Trophoblast cell (in vitro differentiated cells and primary cell): Measurements from ENCODE around the gene IQCF6.
"Not testable (repeated sequence)": the region's sequence is repeated elsewhere in the genome, so short reads cannot be mapped to it uniquely, and the experiment has no call there.

ENCODE experiments used
- DNase-seq, 2 donors: peaks; one replicate each; pipeline ENCODE4 v3.0.0-alpha.2; 2016
- H2AFZ ChIP-seq: 2 replicates; pipeline ENCODE4 v1.6.1; 2013; ENCODE audit warnings: low read length, moderate library complexity, mild to moderate bottlenecking; ENCODE audit not compliant: insufficient read depth, poor library complexity
- H2AK5ac ChIP-seq: 2 replicates; pipeline ENCODE4 v1.6.1; 2013; ENCODE audit warnings: mild to moderate bottlenecking, low read length
- H2BK120ac ChIP-seq: 2 replicates; pipeline ENCODE4 v1.6.1; 2013; ENCODE audit warnings: low read length, mild to moderate bottlenecking, moderate library complexity; ENCODE audit not compliant: insufficient read depth, poor library complexity
- H2BK12ac ChIP-seq: 2 replicates; pipeline ENCODE4 v1.6.1; 2013; ENCODE audit warnings: mild to moderate bottlenecking, low read length, moderate library complexity
- H2BK5ac ChIP-seq: 2 replicates; pipeline ENCODE4 v1.6.1; 2013; ENCODE audit warnings: low read length, low read depth, moderate library complexity, mild to moderate bottlenecking; ENCODE audit not compliant: poor library complexity
- H3K14ac ChIP-seq: 2 replicates; pipeline ENCODE4 v1.6.1; 2013; ENCODE audit warnings: mild to moderate bottlenecking, low read length
- H3K18ac ChIP-seq: 2 replicates; pipeline ENCODE4 v1.6.1; 2013; ENCODE audit warnings: mild to moderate bottlenecking, low read length
- H3K23ac ChIP-seq: 2 replicates; pipeline ENCODE4 v1.6.1; 2013; ENCODE audit warnings: low read length
- H3K27ac ChIP-seq: 2 replicates; pipeline ENCODE4 v1.5.1; 2013; ENCODE audit warnings: low read depth, mild to moderate bottlenecking, inconsistent platforms, low read length, moderate library complexity
- H3K27me3 ChIP-seq: 2 replicates; pipeline ENCODE4 v1.6.1; 2013; ENCODE audit warnings: inconsistent platforms, mild to moderate bottlenecking, low read length, moderate library complexity; ENCODE audit not compliant: insufficient read depth
- H3K36me3 ChIP-seq, 2 experiments: 1 replicate in 1 of 2; 2 replicates in 1 of 2; pipeline ENCODE4 v1.6.1; 2013; ENCODE audit warnings: low read length in 2 of 2, mild to moderate bottlenecking in 2 of 2, moderate library complexity in 1 of 2; ENCODE audit not compliant: insufficient read depth in 2 of 2, control insufficient read depth in 1 of 2
- H3K4ac ChIP-seq: 2 replicates; pipeline ENCODE4 v1.6.1; 2013; ENCODE audit warnings: low read depth, mild to moderate bottlenecking, low read length, moderate library complexity
- H3K4me1 ChIP-seq, 2 experiments: 1 replicate in 1 of 2; 2 replicates in 1 of 2; pipeline ENCODE4 v1.6.1; 2013; ENCODE audit warnings: low read length in 2 of 2, mild to moderate bottlenecking in 2 of 2, moderate library complexity in 1 of 2; ENCODE audit not compliant: insufficient read depth in 2 of 2, control insufficient read depth in 1 of 2
- H3K4me2 ChIP-seq: 2 replicates; pipeline ENCODE4 v1.6.1; 2013; ENCODE audit warnings: inconsistent platforms, mild to moderate bottlenecking, low read length, moderate library complexity
- H3K4me3 ChIP-seq: 2 replicates; pipeline ENCODE4 v1.5.1; 2013; ENCODE audit warnings: mild to moderate bottlenecking, low read depth, low read length, inconsistent platforms
- H3K79me1 ChIP-seq: one replicate; pipeline ENCODE4 v1.6.1; 2013; ENCODE audit warnings: low read length
- H3K79me2 ChIP-seq: 2 replicates; pipeline ENCODE4 v1.6.1; 2013; ENCODE audit warnings: low read length, mild to moderate bottlenecking; ENCODE audit not compliant: control insufficient read depth, insufficient read depth, poor library complexity
- H3K9ac ChIP-seq: 2 replicates; pipeline ENCODE4 v1.6.1; 2013; ENCODE audit warnings: mild to moderate bottlenecking, low read length
- H3K9me3 ChIP-seq: 2 replicates; pipeline ENCODE4 v1.6.1; 2013; ENCODE audit warnings: low read depth, mild to moderate bottlenecking, control low read depth, inconsistent platforms, low read length; ENCODE audit not compliant: insufficient read depth
- H4K12ac ChIP-seq: 2 replicates; pipeline ENCODE4 v1.6.1; 2013; ENCODE audit warnings: low read depth, mild to moderate bottlenecking, low read length, moderate library complexity
- H4K8ac ChIP-seq: 2 replicates; pipeline ENCODE4 v1.6.1; 2013; ENCODE audit warnings: low read depth, mild to moderate bottlenecking, low read length, moderate library complexity
- H4K91ac ChIP-seq: one replicate; pipeline ENCODE4 v1.6.1; 2013; ENCODE audit warnings: low read depth, mild to moderate bottlenecking, low read length, moderate library complexity
- WGBS: extraction: QIAGEN DNeasy Blood & Tissue Kit; methylation state at CpG from one replicate; pipeline ENCODE4 v1.1.7; 2013; ENCODE audit warnings: missing lambda C conversion rate; ENCODE audit not compliant: insufficient read length, insufficient coverage; ENCODE audit errors: extremely low coverage; 5-methylcytosine and 5-hydroxymethylcytosine counted together

The IQCF6 gene

DNA sequence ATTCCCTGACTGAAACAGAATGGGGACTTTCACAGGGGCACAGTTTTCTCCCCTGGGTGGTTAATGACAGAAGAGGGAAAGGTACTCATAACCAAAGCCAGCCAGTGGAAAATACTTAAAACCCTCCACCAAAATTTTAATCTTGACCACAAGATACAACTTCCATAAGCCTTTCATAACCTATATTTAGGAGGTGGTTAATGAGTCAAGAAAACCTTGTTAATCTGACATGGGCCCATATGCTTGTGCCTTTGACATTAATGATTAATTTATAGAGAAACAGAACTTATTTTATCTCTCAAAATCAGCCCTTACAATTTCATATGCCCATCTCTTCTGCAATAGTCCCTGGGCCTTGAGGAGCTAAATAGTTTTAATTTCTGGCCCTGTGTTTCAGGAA lies 31.2 kb downstream of the IQCF6 start:
- DNase-seq = no peak
- H3K9me3 ChIP-seq = no peaks in the 10 kb centered on the region
- H2BK120ac ChIP-seq = no peak overlapping the region
- H4K8ac ChIP-seq = no peak overlapping the region
- no peak overlapping the region for H4K91ac ChIP-seq
- no peaks in the 10 kb centered on the region for H3K27me3 ChIP-seq
- no peak overlapping the region for H3K14ac ChIP-seq
- H2AK5ac ChIP-seq = no peak overlapping the region
- H3K36me3 ChIP-seq = no peaks in the 10 kb centered on the region
- no peaks in the 10 kb centered on the region for H3K4me1 ChIP-seq
- no peak overlapping the region for H3K4me2 ChIP-seq
- no peak overlapping the region for H3K18ac ChIP-seq
- no peak overlapping the region for H3K23ac ChIP-seq
- no peak overlapping the region for H3K4me3 ChIP-seq
- H2BK12ac ChIP-seq = no peak overlapping the region
- H4K12ac ChIP-seq = no peak overlapping the region
- no peak overlapping the region for H3K9ac ChIP-seq
- H2BK5ac ChIP-seq = no peak overlapping the region
- H3K79me1 ChIP-seq = no peaks in the 10 kb centered on the region
- no peak overlapping the region for H2AFZ ChIP-seq
- no peaks in the 10 kb centered on the region for H3K79me2 ChIP-seq
- H3K27ac ChIP-seq = no peak overlapping the region
- no peak overlapping the region for H3K4ac ChIP-seq

DNA sequence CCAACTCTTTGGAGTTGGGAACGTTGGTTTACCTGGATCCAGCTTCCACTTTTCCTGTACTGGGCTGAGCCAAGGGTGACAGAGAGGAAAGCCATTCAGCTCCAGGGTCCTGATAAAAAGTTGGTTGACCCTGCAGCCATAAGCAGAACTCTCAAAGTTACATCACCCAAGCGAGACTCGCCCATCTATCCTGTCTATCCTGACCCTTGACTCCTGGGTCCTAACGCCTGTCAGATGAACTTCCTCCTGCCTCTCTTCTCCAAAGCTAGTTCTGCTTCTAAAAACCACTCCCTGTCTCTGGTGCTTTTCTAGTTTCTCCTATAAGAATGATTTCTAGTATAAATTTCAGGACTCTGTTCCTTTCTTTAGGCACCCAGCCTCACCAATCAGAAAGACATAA lies 36.1 kb downstream of the IQCF6 start:
- H2BK120ac ChIP-seq, H4K8ac ChIP-seq, H4K91ac ChIP-seq, H2AFZ ChIP-seq, H3K4me3 ChIP-seq, H3K9me3 ChIP-seq, H3K79me2 ChIP-seq, H3K36me3 ChIP-seq, H3K4ac ChIP-seq, H3K14ac ChIP-seq, H4K12ac ChIP-seq, H2BK5ac ChIP-seq, H2AK5ac ChIP-seq, H3K23ac ChIP-seq, H3K27me3 ChIP-seq, H3K18ac ChIP-seq, H3K9ac ChIP-seq, H3K4me1 ChIP-seq, H3K27ac ChIP-seq, H3K4me2 ChIP-seq, H3K79me1 ChIP-seq, DNase-seq, H2BK12ac ChIP-seq: not testable (repeated sequence)
- no CpG with 5 or more reads among the region's 4 CpGs for WGBS

DNA sequence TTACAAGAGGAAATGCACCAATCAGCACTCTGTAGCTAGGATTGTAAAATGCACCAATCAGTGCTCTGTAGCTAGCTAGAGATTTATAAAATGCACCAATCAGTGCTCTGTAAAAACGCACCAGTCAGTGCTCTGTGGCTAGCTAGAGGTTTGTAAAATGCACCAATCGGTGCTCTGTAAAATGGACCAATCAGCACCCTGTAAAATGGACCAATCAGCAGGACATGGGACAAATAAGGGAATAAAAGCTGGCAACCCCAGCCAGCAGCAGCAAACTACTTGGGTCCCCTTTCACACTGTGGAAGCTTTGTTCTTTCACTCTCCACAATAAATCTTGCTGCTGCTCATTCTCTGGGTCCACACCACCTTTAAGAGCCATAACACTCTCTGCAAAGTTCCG lies 36.7 kb downstream of the IQCF6 start:
- not testable (repeated sequence) for H2AFZ ChIP-seq, H3K9ac ChIP-seq, H4K8ac ChIP-seq, H3K9me3 ChIP-seq, H3K27me3 ChIP-seq, H3K4me2 ChIP-seq, H3K79me2 ChIP-seq, H3K36me3 ChIP-seq, H3K14ac ChIP-seq, H3K27ac ChIP-seq, H2AK5ac ChIP-seq, H4K12ac ChIP-seq, H3K4ac ChIP-seq, H2BK5ac ChIP-seq, H4K91ac ChIP-seq, H2BK12ac ChIP-seq, DNase-seq, H3K23ac ChIP-seq, H2BK120ac ChIP-seq, H3K4me1 ChIP-seq, H3K18ac ChIP-seq, H3K4me3 ChIP-seq, H3K79me1 ChIP-seq
- WGBS = no CpG with 5 or more reads among the region's 3 CpGs

DNA sequence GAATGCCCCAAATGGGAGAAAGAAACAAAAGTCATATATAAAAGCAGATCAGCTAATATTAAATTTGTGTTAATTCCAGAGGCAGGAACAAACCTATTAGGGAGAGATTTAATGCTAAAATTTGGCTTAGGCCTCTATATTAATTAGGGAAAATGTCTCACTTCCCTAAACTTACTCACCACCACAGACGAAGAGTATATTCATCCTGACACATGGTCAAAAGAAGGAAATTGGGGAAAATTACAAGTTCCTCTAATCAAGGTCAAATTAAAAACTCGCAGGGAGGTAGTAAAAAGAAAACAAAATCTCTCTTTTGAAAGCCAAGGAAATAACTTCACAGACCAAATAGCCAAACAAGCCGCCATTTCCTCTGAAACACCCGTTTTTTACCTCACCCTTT lies 39.9 kb downstream of the IQCF6 start:
- no peak overlapping the region for H4K12ac ChIP-seq
- DNase-seq = no peak

More for the DNA sequence above, 39.9 kb downstream of the IQCF6 start:
- no peak overlapping the region for H2BK12ac ChIP-seq
- no peaks in the 10 kb centered on the region for H3K79me2 ChIP-seq
- no peaks in the 10 kb centered on the region for H3K27me3 ChIP-seq
- H3K4me2 ChIP-seq = no peak overlapping the region
- H3K4ac ChIP-seq = no peak overlapping the region
- no peak overlapping the region for H2BK5ac ChIP-seq
- no peak overlapping the region for H3K18ac ChIP-seq
- H3K27ac ChIP-seq = no peak overlapping the region
- no peak overlapping the region for H4K8ac ChIP-seq
- no peak overlapping the region for H2BK120ac ChIP-seq
- H3K4me1 ChIP-seq = peaks cover 0 to 4% of the 10 kb centered on the region in 2 experiments
- H2AK5ac ChIP-seq = no peak overlapping the region
- no peak overlapping the region for H3K23ac ChIP-seq
- H4K91ac ChIP-seq = no peak overlapping the region
- H3K36me3 ChIP-seq = no peaks in the 10 kb centered on the region
- no peak overlapping the region for H2AFZ ChIP-seq
- H3K14ac ChIP-seq = no peak overlapping the region
- no peaks in the 10 kb centered on the region for H3K9me3 ChIP-seq
- no peaks in the 10 kb centered on the region for H3K79me1 ChIP-seq
- H3K4me3 ChIP-seq = no peak overlapping the region
- WGBS = no CpG with 5 or more reads among the region's 4 CpGs
- H3K9ac ChIP-seq = no peak overlapping the region
